Thyroid gland (tissue), 4 donors: ENCODE results near the gene STH. TPM values are rescaled to one million over a fixed set of nuclear protein-coding genes. Genes with fewer than 3 reads are reported as not detected.

Experiments
- DNase-seq, 2 donors: peaks; one replicate each; pipeline ENCODE4 v3.0.0-alpha.2; 2019
- H3K27ac ChIP-seq, 3 donors: fragments of 200-600 bp; sonication (generic); 1 replicate in 2 of 3; 2 replicates in 1 of 3; pipeline ENCODE4 v1.5.1; 2016 to 2019; ENCODE audit warnings: mild to moderate bottlenecking in 1 of 3, moderate library complexity in 1 of 3
- H3K27me3 ChIP-seq: fragments of 200-600 bp; sonication (generic); one replicate; pipeline ENCODE4 v1.5.1; 2019
- H3K36me3 ChIP-seq, 2 donors: fragments of 200-600 bp; sonication (generic); one replicate each; pipeline ENCODE4 v1.5.1; 2016 to 2019
- H3K4me1 ChIP-seq, 2 donors: fragments of 200-600 bp; sonication (generic); one replicate each; pipeline ENCODE4 v1.5.1; 2017 to 2019
- H3K4me3 ChIP-seq, 3 donors: fragments of 200-600 bp; sonication (generic); replicated peaks in 1 of 3; 1 replicate in 2 of 3; 2 replicates in 1 of 3; pipeline ENCODE4 v1.5.1; 2016; ENCODE audit warnings: mild to moderate bottlenecking in 1 of 3
- H3K9me3 ChIP-seq: fragments of 200-600 bp; sonication (generic); one replicate; pipeline ENCODE4 v1.5.1; 2017
- POLR2A ChIP-seq, 2 donors: fragments of 450-650 bp; IDR thresholded peaks; one replicate each; pipeline ENCODE4 v1.6.1; 2017; ENCODE audit warnings: antibody characterized with exemption in 2 of 2, mild to moderate bottlenecking in 2 of 2, moderate library complexity in 1 of 2
- WGBS, 2 donors: methylation state at CpG; one replicate each; pipeline ENCODE4 v1.1.5; 2017; 5-methylcytosine and 5-hydroxymethylcytosine counted together
- intact Hi-C: fragments of 100-400 bp; cut with DNase I; formaldehyde crosslinking; loops from one replicate; pipeline ENCODE4 v1.15.1; 2023
- total RNA-seq, 4 donors: library from RNA; depleted of rRNA; stranded (reverse); fragments of >200 nt; gene quantifications; one replicate each; pipeline ENCODE4 v1.2.3, GENCODE V29; 2016
- TF ChIP-seq, protein P1 (sequence below), 6 experiments: fragments of 200-600 bp in 3 of 6; fragments of 450-650 bp in 3 of 6; sonication (generic) in 3 of 6; IDR thresholded peaks; one replicate each; pipeline ENCODE4 v1.5.1; 2016 to 2019; ENCODE audit warnings: antibody characterized with exemption in 6 of 6, mild to moderate bottlenecking in 2 of 6, inconsistent platforms in 1 of 6, moderate library complexity in 1 of 6

Gene STH
- total RNA-seq, 4 donors from 2014 or later: not detected

DNA sequence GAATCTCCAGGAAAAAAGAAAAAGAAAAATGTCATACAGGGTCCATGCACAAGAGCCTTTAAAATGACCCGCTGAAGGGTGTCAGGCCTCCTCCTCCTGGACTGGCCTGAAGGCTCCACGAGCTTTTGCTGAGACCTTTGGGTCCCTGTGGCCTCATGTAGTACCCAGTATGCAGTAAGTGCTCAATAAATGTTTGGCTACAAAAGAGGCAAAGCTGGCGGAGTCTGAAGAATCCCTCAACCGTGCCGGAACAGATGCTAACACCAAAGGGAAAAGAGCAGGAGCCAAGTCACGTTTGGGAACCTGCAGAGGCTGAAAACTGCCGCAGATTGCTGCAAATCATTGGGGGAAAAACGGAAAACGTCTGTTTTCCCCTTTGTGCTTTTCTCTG, 845 bp downstream of the STH start:
- no peaks in the 10 kb centered on the region for H3K9me3 ChIP-seq
- intact Hi-C loops: loop anchor here (5.0 to 10.0 kb wide), 2 partner anchors 212 to 285 kb away; no protein-coding TSS in a partner anchor
- H3K36me3 ChIP-seq: no peaks in the 10 kb centered on the region
- no peak for DNase-seq
- 84 to 89% methylated on average over 9 of the region's 9 CpGs for WGBS, 2 donors
- TF ChIP-seq, protein P1, sequence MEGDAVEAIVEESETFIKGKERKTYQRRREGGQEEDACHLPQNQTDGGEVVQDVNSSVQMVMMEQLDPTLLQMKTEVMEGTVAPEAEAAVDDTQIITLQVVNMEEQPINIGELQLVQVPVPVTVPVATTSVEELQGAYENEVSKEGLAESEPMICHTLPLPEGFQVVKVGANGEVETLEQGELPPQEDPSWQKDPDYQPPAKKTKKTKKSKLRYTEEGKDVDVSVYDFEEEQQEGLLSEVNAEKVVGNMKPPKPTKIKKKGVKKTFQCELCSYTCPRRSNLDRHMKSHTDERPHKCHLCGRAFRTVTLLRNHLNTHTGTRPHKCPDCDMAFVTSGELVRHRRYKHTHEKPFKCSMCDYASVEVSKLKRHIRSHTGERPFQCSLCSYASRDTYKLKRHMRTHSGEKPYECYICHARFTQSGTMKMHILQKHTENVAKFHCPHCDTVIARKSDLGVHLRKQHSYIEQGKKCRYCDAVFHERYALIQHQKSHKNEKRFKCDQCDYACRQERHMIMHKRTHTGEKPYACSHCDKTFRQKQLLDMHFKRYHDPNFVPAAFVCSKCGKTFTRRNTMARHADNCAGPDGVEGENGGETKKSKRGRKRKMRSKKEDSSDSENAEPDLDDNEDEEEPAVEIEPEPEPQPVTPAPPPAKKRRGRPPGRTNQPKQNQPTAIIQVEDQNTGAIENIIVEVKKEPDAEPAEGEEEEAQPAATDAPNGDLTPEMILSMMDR (IDR thresholded peaks at IDR 0.05): no peak
- TF ChIP-seq POLR2A (IDR thresholded peaks at IDR 0.05): no peak
- no peak overlapping the region for H3K4me3 ChIP-seq
- H3K27ac ChIP-seq: no peak overlapping the region
- peaks cover 9 to 11% of the 10 kb centered on the region in 2 donors for H3K4me1 ChIP-seq
- H3K27me3 ChIP-seq: no peaks in the 10 kb centered on the region

DNA sequence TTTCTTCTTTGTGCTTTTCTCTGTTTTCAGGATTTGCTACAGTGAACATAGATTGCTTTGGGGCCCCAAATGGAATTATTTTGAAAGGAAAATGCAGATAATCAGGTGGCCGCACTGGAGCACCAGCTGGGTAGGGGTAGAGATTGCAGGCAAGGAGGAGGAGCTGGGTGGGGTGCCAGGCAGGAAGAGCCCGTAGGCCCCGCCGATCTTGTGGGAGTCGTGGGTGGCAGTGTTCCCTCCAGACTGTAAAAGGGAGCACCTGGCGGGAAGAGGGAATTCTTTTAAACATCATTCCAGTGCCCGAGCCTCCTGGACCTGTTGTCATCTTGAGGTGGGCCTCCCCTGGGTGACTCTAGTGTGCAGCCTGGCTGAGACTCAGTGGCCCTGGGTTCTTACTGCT, 1.2 kb downstream of the STH start:
- no peak for DNase-seq
- intact Hi-C loops: loop anchor here (5.0 to 10.0 kb wide), 2 partner anchors 212 to 285 kb away; no protein-coding TSS in a partner anchor
- no peaks in the 10 kb centered on the region for H3K27me3 ChIP-seq
- 87 to 90% methylated on average over 7 of the region's 7 CpGs for WGBS, 2 donors
- H3K27ac ChIP-seq: no peak overlapping the region
- H3K9me3 ChIP-seq: no peaks in the 10 kb centered on the region
- TF ChIP-seq POLR2A (IDR thresholded peaks at IDR 0.05): no peak
- TF ChIP-seq, protein P1 (IDR thresholded peaks at IDR 0.05): no peak
- H3K36me3 ChIP-seq: no peaks in the 10 kb centered on the region
- H3K4me3 ChIP-seq: no peak overlapping the region
- peaks cover 9 to 11% of the 10 kb centered on the region in 2 donors for H3K4me1 ChIP-seq

DNA sequence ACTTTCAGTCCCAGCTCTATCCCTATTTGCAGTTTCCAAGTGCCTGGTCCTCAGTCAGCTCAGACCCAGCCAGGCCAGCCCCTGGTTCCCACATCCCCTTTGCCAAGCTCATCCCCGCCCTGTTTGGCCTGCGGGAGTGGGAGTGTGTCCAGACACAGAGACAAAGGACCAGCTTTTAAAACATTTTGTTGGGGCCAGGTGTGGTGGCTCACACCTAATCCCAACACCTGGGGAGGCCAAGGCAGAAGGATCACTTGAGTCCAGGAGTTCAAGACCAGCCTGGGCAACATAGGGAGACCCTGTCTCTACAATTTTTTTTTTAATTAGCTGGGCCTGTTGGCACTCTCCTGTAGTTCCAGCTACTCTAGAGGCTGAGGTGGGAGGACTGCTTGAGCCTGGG, 1.7 kb downstream of the STH start:
- Histone ChIP-seq H3K9me3 (no peaks in the 10 kb centered on the region), H3K4me3 (no peak overlapping the region), H3K27me3 (no peaks in the 10 kb centered on the region), H3K36me3 (no peaks in the 10 kb centered on the region), H3K27ac (no peak overlapping the region), H3K4me1 (peaks cover 9 to 11% of the 10 kb centered on the region in 2 donors)
- WGBS, 2 donors: 87 to 89% methylated on average over 2 of the region's 2 CpGs
- TF ChIP-seq, protein P1 (IDR thresholded peaks at IDR 0.05): no peak
- TF ChIP-seq POLR2A (IDR thresholded peaks at IDR 0.05): no peak
- intact Hi-C loops: loop anchor here (5.0 to 10.0 kb wide), 2 partner anchors 212 to 284 kb away; no protein-coding TSS in a partner anchor
- no peak for DNase-seq

DNA sequence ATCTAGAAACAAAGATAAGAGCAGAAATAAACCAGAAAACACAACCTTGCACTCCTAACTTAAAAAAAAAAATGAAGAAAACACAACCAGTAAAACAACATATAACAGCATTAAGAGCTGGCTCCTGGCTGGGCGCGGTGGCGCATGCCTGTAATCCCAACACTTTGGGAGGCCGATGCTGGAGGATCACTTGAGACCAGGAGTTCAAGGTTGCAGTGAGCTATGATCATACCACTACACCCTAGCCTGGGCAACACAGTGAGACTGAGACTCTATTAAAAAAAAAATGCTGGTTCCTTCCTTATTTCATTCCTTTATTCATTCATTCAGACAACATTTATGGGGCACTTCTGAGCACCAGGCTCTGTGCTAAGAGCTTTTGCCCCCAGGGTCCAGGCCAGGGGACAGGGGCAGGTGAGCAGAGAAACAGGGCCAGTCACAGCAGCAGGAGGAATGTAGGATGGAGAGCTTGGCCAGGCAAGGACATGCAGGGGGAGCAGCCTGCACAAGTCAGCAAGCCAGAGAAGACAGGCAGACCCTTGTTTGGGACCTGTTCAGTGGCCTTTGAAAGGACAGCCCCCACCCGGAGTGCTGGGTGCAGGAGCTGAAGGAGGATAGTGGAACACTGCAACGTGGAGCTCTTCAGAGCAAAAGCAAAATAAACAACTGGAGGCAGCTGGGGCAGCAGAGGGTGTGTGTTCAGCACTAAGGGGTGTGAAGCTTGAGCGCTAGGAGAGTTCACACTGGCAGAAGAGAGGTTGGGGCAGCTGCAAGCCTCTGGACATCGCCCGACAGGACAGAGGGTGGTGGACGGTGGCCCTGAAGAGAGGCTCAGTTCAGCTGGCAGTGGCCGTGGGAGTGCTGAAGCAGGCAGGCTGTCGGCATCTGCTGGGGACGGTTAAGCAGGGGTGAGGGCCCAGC, 2.6 kb downstream of the STH start:
- Histone ChIP-seq H3K27me3 (no peaks in the 10 kb centered on the region), H3K4me3 (no peak overlapping the region), H3K27ac (no peak overlapping the region), H3K9me3 (no peaks in the 10 kb centered on the region), H3K4me1 (peaks cover 9 to 11% of the 10 kb centered on the region in 2 donors), H3K36me3 (no peaks in the 10 kb centered on the region)
- TF ChIP-seq POLR2A (IDR thresholded peaks at IDR 0.05): no peak
- TF ChIP-seq, protein P1 (IDR thresholded peaks at IDR 0.05): no peak
- peak in 1 of 2 donors; percentile 21 for DNase-seq
- intact Hi-C loops: loop anchor here (5.0 to 10.0 kb wide), 2 partner anchors 211 to 283 kb away; no protein-coding TSS in a partner anchor
- 59 to 65% methylated on average over 13 of the region's 13 CpGs for WGBS, 2 donors
